GM12892 (cell line): Measurements from ENCODE around the gene BIRC2.

Source experiments
- POLR2A ChIP-seq: IDR thresholded peaks from 2 replicates; pipeline ENCODE4 v1.6.1; 2011; ENCODE audit warnings: low read depth, low read length, control low read depth
- POLR2AphosphoS5 ChIP-seq: IDR thresholded peaks from 2 replicates; pipeline ENCODE4 v1.6.1; 2011; ENCODE audit warnings: low read depth, low read length, control low read depth
- TAF1 ChIP-seq: IDR thresholded peaks from 2 replicates; pipeline ENCODE4 v1.6.1; 2011; ENCODE audit warnings: low read depth, mild to moderate bottlenecking, control low read depth, low read length, borderline replicate concordance

DNA sequence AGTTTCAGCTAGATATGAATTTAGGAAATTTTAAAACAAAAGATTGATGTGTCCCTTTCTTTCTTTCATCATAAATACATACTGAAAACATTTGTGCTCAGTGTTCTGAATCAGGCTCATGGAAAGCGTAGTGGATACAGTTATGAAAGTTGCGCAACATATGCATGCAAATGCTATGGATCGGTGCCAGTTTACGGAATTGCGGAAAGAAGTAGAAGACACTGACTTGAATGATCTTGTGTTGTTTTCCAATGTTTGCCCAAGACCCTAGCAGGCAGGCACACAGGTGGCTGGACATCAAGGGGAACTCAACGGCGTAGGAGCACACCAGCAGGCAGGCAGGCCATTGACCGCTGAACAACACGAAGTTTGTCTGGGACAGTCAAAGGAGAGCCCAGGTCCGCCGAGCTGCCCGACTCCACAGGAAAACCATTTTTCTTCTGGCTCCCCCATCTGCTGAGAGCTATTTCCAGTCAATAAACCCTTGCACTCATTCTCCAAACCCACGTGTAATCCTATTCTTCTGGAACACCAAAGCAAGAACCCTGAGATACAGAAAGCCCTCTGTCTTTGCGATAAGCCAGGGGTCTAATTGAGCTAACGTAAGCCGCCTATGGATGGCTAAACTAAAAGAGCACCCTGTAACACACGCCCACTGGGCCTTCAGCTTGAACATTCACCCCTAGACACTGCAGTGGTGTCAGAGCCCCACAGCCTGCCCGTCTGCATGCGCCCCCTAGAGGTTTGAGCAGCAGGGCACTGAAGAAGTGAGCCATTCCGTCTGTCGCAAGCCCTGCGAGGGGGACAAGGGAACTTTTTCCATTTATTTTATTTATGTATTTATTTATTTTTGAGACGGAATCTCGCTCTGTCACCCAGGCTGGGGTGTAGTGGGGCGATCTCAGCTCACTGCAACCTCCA is 37.1 kb upstream of the BIRC2 start:
- TF ChIP-seq POLR2AphosphoS5 (no peak), POLR2A (no peak), TAF1 (no peak)
